Smooth muscle cell (in vitro differentiated cells): ENCODE data around the gene GSG1L2. TPM values are rescaled to one million over a fixed set of nuclear protein-coding genes. Genes with fewer than 3 reads are reported as not detected.
A peak's percentile ranks its signal among the peaks of the same experiment; 100 is the strongest.

Experiments
- DNase-seq: peaks from one replicate; lab custom pipeline; 2025; ENCODE audit not compliant: unreplicated experiment; lab: John Stamatoyannopoulos, UW
- H2AFZ ChIP-seq: fragments of 200-600 bp; sonication (generic); 2 replicates; pipeline ENCODE4 v1.6.0; 2016; ENCODE audit warnings: antibody characterized with exemption, low read depth, mild to moderate bottlenecking
- H3F3A ChIP-seq: fragments of 200-600 bp; sonication (generic); 2 replicates; pipeline ENCODE4 v1.6.0; 2017; ENCODE audit warnings: antibody characterized with exemption, low read depth
- H3K27ac ChIP-seq: fragments of 200-600 bp; sonication (generic); 2 replicates; pipeline ENCODE4 v1.5.1; 2016; ENCODE audit warnings: low read depth, mild to moderate bottlenecking
- H3K27me3 ChIP-seq: fragments of 200-600 bp; sonication (generic); 2 replicates; pipeline ENCODE4 v1.6.1; 2016; ENCODE audit warnings: low read depth, mild to moderate bottlenecking
- H3K36me3 ChIP-seq: fragments of 200-600 bp; sonication (generic); 2 replicates; pipeline ENCODE4 v1.5.1; 2016; ENCODE audit warnings: low read depth
- H3K4me1 ChIP-seq: fragments of 200-600 bp; sonication (generic); 2 replicates; pipeline ENCODE4 v1.5.1; 2016; ENCODE audit warnings: low read depth
- H3K4me2 ChIP-seq: fragments of 200-600 bp; sonication (generic); 2 replicates; pipeline ENCODE4 v1.6.0; 2016; ENCODE audit warnings: mild to moderate bottlenecking
- H3K4me3 ChIP-seq: fragments of 200-600 bp; sonication (generic); 2 replicates; pipeline ENCODE4 v1.5.1; 2016; ENCODE audit warnings: mild to moderate bottlenecking
- H3K79me2 ChIP-seq: fragments of 200-600 bp; sonication (generic); 2 replicates; pipeline ENCODE4 v1.6.0; 2016; ENCODE audit warnings: low read depth, mild to moderate bottlenecking
- H3K9ac ChIP-seq: fragments of 200-600 bp; sonication (generic); 2 replicates; pipeline ENCODE4 v1.6.0; 2016; ENCODE audit warnings: low read depth
- H3K9me3 ChIP-seq: fragments of 200-600 bp; sonication (generic); replicated peaks from 2 replicates; pipeline ENCODE4 v1.5.1; 2016; ENCODE audit warnings: low read depth
- H4K20me1 ChIP-seq: fragments of 200-600 bp; sonication (generic); 2 replicates; pipeline ENCODE4 v1.6.0; 2016; ENCODE audit warnings: low read depth
- WGBS: methylation state at CpG from one replicate; pipeline ENCODE4 v1.1.7; 2016; ENCODE audit warnings: low lambda C conversion rate; 5-methylcytosine and 5-hydroxymethylcytosine counted together
- polyA plus RNA-seq: library from polyadenylated mRNA; unstranded; fragments of >200 nt; fragmentation: Nextera tagmentation; extraction: Ambion mirVana; gene quantifications from 2 replicates; pipeline ENCODE4 v1.2.1, GENCODE V29; 2016
- total RNA-seq: library from RNA; depleted of rRNA; stranded (reverse); fragments of >200 nt; gene quantifications from 2 replicates; pipeline ENCODE4 v1.2.3, GENCODE V29; 2014
- TF ChIP-seq, protein P1 (sequence below): fragments of 200-600 bp; sonication (generic); IDR thresholded peaks from 2 replicates; pipeline ENCODE4 v1.5.1; 2017; ENCODE audit warnings: borderline replicate concordance, mild to moderate bottlenecking, antibody characterized with exemption; ENCODE audit not compliant: insufficient read depth, poor library complexity, severe bottlenecking

GSG1L2 gene
- total and polyA plus RNA-seq, 2 experiments from 2014 or later = not detected

DNA sequence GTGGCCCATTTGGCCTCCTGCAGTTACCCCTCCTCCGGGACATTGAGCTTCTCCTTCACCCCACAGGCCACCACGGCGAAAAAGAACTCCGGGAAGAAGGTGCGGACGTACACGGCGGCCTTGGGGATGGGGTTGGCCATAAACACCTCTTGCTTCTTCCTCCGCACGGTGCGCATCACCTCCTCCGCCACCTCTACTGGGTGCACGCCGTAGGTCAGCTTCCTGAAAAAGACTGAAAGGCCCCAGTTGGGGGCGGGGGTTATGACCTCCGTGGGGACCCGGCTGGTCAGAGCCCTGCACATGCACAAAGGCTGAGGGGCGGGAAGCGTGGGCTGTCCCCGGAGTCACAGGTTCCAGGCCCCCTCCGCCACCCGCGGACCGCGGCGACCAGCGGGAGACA, 50.4 kb downstream of the GSG1L2 start:
- no peak overlapping the region for H2AFZ ChIP-seq
- H3K36me3 ChIP-seq = no peaks in the 10 kb centered on the region
- TF ChIP-seq, protein P1, sequence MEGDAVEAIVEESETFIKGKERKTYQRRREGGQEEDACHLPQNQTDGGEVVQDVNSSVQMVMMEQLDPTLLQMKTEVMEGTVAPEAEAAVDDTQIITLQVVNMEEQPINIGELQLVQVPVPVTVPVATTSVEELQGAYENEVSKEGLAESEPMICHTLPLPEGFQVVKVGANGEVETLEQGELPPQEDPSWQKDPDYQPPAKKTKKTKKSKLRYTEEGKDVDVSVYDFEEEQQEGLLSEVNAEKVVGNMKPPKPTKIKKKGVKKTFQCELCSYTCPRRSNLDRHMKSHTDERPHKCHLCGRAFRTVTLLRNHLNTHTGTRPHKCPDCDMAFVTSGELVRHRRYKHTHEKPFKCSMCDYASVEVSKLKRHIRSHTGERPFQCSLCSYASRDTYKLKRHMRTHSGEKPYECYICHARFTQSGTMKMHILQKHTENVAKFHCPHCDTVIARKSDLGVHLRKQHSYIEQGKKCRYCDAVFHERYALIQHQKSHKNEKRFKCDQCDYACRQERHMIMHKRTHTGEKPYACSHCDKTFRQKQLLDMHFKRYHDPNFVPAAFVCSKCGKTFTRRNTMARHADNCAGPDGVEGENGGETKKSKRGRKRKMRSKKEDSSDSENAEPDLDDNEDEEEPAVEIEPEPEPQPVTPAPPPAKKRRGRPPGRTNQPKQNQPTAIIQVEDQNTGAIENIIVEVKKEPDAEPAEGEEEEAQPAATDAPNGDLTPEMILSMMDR = no peak
- no peaks in the 10 kb centered on the region for H3K9me3 ChIP-seq
- 97% methylated on average over 27 of the region's 27 CpGs for WGBS
- no peak overlapping the region for H3K4me3 ChIP-seq
- H3F3A ChIP-seq = no peaks in the 10 kb centered on the region
- DNase-seq = no peak
- no peaks in the 10 kb centered on the region for H4K20me1 ChIP-seq
- no peak overlapping the region for H3K4me2 ChIP-seq
- H3K79me2 ChIP-seq = no peaks in the 10 kb centered on the region
- H3K27ac ChIP-seq = no peak overlapping the region
- H3K9ac ChIP-seq = no peak overlapping the region
- H3K4me1 ChIP-seq = no peaks in the 10 kb centered on the region
- H3K27me3 ChIP-seq = peaks cover 6% of the 10 kb centered on the region

DNA sequence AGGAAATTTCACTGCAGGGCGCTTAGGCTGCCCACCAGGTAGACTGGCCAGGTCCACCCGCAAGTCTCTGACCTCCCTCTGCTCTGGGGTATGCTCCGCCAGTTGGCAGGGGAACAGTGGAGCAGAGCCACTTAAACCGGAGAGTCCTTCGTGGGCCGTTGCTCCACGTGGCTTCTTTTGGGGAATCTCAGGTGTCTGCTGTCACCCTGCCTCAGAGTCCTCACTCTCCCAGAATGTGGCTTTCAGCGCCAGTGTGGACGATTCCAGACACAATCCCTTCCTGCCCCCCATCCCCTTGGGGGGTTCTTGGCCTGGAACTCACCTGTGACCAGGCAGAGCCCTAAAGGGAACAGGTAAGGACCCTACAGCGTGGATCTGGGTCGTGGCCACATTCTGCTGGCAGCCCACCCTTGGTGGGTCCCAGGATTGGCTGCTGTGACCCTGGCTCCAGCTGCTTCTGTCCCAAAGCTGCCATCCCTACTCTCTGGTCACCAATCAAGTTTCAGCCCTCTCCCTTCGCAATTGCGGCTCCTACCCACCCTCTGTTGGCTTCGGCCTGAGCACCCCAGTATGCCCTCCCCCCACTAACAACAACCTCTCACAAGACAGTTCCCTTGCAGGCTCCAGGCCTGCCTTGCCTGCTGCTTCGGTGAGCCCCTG, 52.7 kb downstream of the GSG1L2 start:
- Histone ChIP-seq H3K36me3 (no peaks in the 10 kb centered on the region), H3K9me3 (no peaks in the 10 kb centered on the region), H4K20me1 (no peaks in the 10 kb centered on the region), H3K79me2 (no peaks in the 10 kb centered on the region), H3F3A (no peaks in the 10 kb centered on the region), H2AFZ (no peak overlapping the region), H3K4me1 (no peaks in the 10 kb centered on the region), H3K4me3 (no peak overlapping the region), H3K4me2 (no peak overlapping the region), H3K27ac (no peak overlapping the region), H3K27me3 (peaks cover 26% of the 10 kb centered on the region), H3K9ac (no peak overlapping the region)
- 91% methylated on average over 15 of the region's 15 CpGs for WGBS
- no peak for DNase-seq
- TF ChIP-seq, protein P1 = no peak

DNA sequence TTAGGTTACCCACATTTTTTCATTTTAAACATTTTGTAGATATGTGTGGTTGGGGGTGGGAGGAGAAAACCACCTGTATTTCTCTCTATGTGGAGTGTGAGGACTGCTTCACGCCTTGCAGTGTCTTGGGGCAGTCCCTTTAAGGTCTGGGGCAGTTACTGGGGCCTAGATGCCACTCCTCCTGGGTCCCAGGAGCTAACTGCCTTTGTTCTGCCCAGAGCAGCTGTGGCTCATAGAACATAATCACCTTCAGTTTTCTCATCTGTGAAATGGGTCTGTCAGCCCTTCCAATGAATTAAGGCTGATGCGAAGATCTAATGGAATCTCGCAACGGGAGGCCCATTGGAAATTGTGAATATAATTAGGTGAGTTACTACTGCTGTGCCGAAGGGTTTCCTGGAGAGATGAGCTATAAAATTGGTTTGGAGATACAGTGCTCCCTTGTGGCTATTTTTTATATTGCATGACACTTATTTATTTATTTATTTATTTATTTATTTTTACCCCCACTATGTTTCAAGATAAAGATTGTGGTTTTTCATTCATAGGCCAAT, 53.4 kb downstream of the GSG1L2 start:
- Histone ChIP-seq H3K79me2 (no peaks in the 10 kb centered on the region), H3K4me3 (no peak overlapping the region), H3F3A (no peaks in the 10 kb centered on the region), H3K4me2 (no peak overlapping the region), H3K27me3 (peaks cover 32% of the 10 kb centered on the region), H2AFZ (no peak overlapping the region), H3K27ac (no peak overlapping the region), H3K36me3 (no peaks in the 10 kb centered on the region), H4K20me1 (no peaks in the 10 kb centered on the region), H3K9me3 (no peaks in the 10 kb centered on the region), H3K4me1 (no peaks in the 10 kb centered on the region), H3K9ac (no peak overlapping the region)
- no peak for DNase-seq
- TF ChIP-seq, protein P1 = peak; percentile 65
- WGBS = 54% methylated on average over 5 of the region's 5 CpGs

DNA sequence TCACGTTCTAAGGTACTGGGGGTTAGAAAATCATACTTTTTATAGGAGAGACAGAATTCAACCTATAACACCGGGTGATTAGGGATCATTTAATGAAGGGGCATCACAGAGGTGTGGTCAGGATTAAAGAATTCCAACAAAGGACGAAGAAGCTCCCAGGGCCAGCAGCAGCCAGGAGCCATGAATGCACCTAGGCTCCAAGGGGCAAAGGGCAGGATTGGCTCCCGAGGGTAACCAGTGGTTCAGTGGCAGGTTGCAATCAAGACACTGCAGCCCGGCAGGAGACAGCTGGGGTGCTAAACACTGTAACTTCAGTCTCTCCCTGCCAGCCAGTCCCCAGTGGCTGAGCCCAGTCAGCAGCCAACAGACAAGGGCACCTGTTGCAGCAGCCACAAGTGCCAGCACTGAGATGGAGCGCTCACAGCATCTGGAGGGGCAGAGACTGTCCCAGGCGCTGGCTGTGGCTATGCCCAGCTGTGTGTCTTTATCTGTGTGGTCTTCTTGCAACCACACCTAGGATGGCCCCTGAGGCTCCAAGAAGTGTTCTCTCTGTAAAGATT, 54.4 kb downstream of the GSG1L2 start:
- no peaks in the 10 kb centered on the region for H3K36me3 ChIP-seq
- H3K9ac ChIP-seq = no peak overlapping the region
- H3K4me1 ChIP-seq = no peaks in the 10 kb centered on the region
- H2AFZ ChIP-seq = no peak overlapping the region
- DNase-seq = no peak
- 86% methylated on average over 7 of the region's 7 CpGs for WGBS
- H3K9me3 ChIP-seq = no peaks in the 10 kb centered on the region
- H3K4me3 ChIP-seq = no peak overlapping the region
- no peak overlapping the region for H3K27ac ChIP-seq
- peaks cover 40% of the 10 kb centered on the region for H3K27me3 ChIP-seq
- H4K20me1 ChIP-seq = no peaks in the 10 kb centered on the region
- no peak overlapping the region for H3K4me2 ChIP-seq
- no peaks in the 10 kb centered on the region for H3K79me2 ChIP-seq
- TF ChIP-seq, protein P1 = no peak
- H3F3A ChIP-seq = no peaks in the 10 kb centered on the region
